B cell (primary cell): ENCODE measurements around the gene TPBGL. TPM values are rescaled to one million over a fixed set of nuclear protein-coding genes. Genes with fewer than 3 reads are reported as not detected.

ENCODE experiments used
- ATAC-seq: fragments of 200-7000 bp; cut with Tn5 transposase; one replicate; pipeline ENCODE4 v1.10.0; 2021; ENCODE audit warnings: low read depth, mild to moderate bottlenecking, moderate number of reproducible peaks, moderate library complexity
- CTCF ChIA-PET: fragments of 350-600 bp; sonication (Branson Sonifier 250); formaldehyde crosslinking; loops from one replicate; lab custom pipeline; 2021; ENCODE audit warnings: antibody characterized with exemption, inconsistent platforms; lab: Charles Lee
- POLR2A ChIA-PET: fragments of 350-600 bp; sonication (Branson Sonifier 250); formaldehyde crosslinking; loops from one replicate; lab custom pipeline; 2021; ENCODE audit warnings: antibody characterized with exemption; lab: Charles Lee
- DNase-seq: peaks from one replicate; pipeline ENCODE4 v3.0.0; 2013
- H2AFZ ChIP-seq: 2 replicates; pipeline ENCODE4 v1.6.1; 2012; ENCODE audit warnings: mild to moderate bottlenecking, low read depth, low read length; ENCODE audit not compliant: insufficient read depth, poor library complexity, severe bottlenecking
- H3K27ac ChIP-seq, 2 donors: 1 replicate in 1 of 2; 2 replicates in 1 of 2; pipeline ENCODE4 v1.5.1; 2012 to 2013; ENCODE audit warnings: low read length in 2 of 2, mild to moderate bottlenecking in 2 of 2, moderate library complexity in 1 of 2
- H3K27me3 ChIP-seq, 4 experiments: fragments of 200-600 bp in 1 of 4; sonication (generic) in 1 of 4; replicated peaks in 1 of 4; 1 replicate in 2 of 4; 2 replicates in 2 of 4; pipeline versions ENCODE4 v1.6.1 to v1.7.0; 2013 to 2016; ENCODE audit warnings: low read length in 3 of 4, mild to moderate bottlenecking in 2 of 4, mixed read lengths in 1 of 4, moderate library complexity in 1 of 4; ENCODE audit not compliant: insufficient read depth in 4 of 4, control insufficient read depth in 3 of 4; ENCODE audit errors: control extremely low read depth in 1 of 4
- H3K36me3 ChIP-seq, 2 experiments: replicated peaks in 1 of 2; 1 replicate in 1 of 2; 2 replicates in 1 of 2; pipeline versions ENCODE4 v1.6.1 to v1.7.1; 2013; ENCODE audit warnings: low read length in 1 of 2; ENCODE audit not compliant: insufficient read depth in 2 of 2, control insufficient read depth in 1 of 2; ENCODE audit errors: control extremely low read depth in 1 of 2, extremely low read depth in 1 of 2
- H3K4me1 ChIP-seq, 2 donors: fragments of 200-600 bp in 1 of 2; sonication (generic) in 1 of 2; 1 replicate in 1 of 2; 2 replicates in 1 of 2; pipeline versions ENCODE4 v1.5.1 to v1.6.1; 2013 to 2017; ENCODE audit warnings: low read length in 2 of 2; ENCODE audit not compliant: control insufficient read depth in 2 of 2, insufficient read depth in 2 of 2
- H3K4me2 ChIP-seq: replicated peaks from 2 replicates; pipeline ENCODE3; 2012; ENCODE audit warnings: mild to moderate bottlenecking, low read depth, low read length; ENCODE audit not compliant: poor library complexity, severe bottlenecking
- H3K4me3 ChIP-seq, 5 experiments: fragments of 200-600 bp in 1 of 5; sonication (generic) in 1 of 5; 1 replicate in 3 of 5; 2 replicates in 2 of 5; pipeline versions ENCODE4 v1.5.1 to v1.7.0; 2011 to 2016; ENCODE audit warnings: low read length in 4 of 5, mild to moderate bottlenecking in 4 of 5, low read depth in 2 of 5, control low read depth in 1 of 5, moderate library complexity in 1 of 5; ENCODE audit not compliant: insufficient read depth in 1 of 5; ENCODE audit errors: control extremely low read depth in 1 of 5, extremely low read depth in 1 of 5
- H3K79me2 ChIP-seq: fragments of 200-600 bp; sonication (generic); one replicate; pipeline ENCODE4 v1.6.0; 2016; ENCODE audit warnings: low read length; ENCODE audit not compliant: control insufficient read depth, insufficient read depth
- H3K9ac ChIP-seq: fragments of 200-600 bp; sonication (generic); 2 replicates; pipeline ENCODE4 v1.6.1; 2017; ENCODE audit warnings: mild to moderate bottlenecking, low read length, moderate library complexity
- H3K9me3 ChIP-seq, 3 donors: one replicate each; pipeline versions ENCODE4 v1.6.1 to v1.7.1; 2013; ENCODE audit warnings: low read length in 2 of 3; ENCODE audit not compliant: control insufficient read depth in 2 of 3, insufficient read depth in 1 of 3; ENCODE audit errors: control extremely low read depth in 1 of 3
- H4K20me1 ChIP-seq: 2 replicates; pipeline ENCODE4 v1.6.0; 2012; ENCODE audit warnings: mild to moderate bottlenecking, low read length; ENCODE audit not compliant: insufficient read depth, control insufficient read depth, poor library complexity, severe bottlenecking
- H3K27ac Mint-ChIP-seq: one replicate; pipeline ENCODE4 v1.8.0; 2021; ENCODE audit warnings: mixed read lengths
- H3K27me3 Mint-ChIP-seq: one replicate; pipeline ENCODE4 v1.8.0; 2021; ENCODE audit warnings: mixed read lengths
- H3K4me1 Mint-ChIP-seq: one replicate; pipeline ENCODE4 v1.8.0; 2021; ENCODE audit warnings: mixed read lengths
- H3K4me3 Mint-ChIP-seq: one replicate; pipeline ENCODE4 v1.8.0; 2021; ENCODE audit warnings: mixed read lengths
- H3K9me3 Mint-ChIP-seq: one replicate; pipeline ENCODE4 v1.8.0; 2022; ENCODE audit warnings: mixed read lengths; ENCODE audit not compliant: insufficient read depth
- EZH2 ChIP-seq: IDR thresholded peaks from 2 replicates; pipeline ENCODE4 v1.6.1; 2012; ENCODE audit warnings: borderline replicate concordance, low read depth, mild to moderate bottlenecking, moderate library complexity, low read length; ENCODE audit not compliant: insufficient read depth, poor library complexity, severe bottlenecking
- WGBS: methylation state at CpG from one replicate; pipeline ENCODE4 v1.1.5; 2013; ENCODE audit warnings: missing lambda C conversion rate; ENCODE audit not compliant: insufficient coverage; 5-methylcytosine and 5-hydroxymethylcytosine counted together
- intact Hi-C: fragments of 100-400 bp; cut with micrococcal nuclease; formaldehyde crosslinking; loops from one replicate; pipeline ENCODE4 v1.10.0; 2022
- polyA plus RNA-seq: library from polyadenylated mRNA; depleted of rRNA; stranded (reverse); fragments of >200 nt; gene quantifications from 2 replicates; pipeline ENCODE4 v1.2.3, GENCODE V29; 2012
- total RNA-seq, 2 donors: library from RNA; stranded (reverse); fragments of 120-200 nt in 1 of 2; gene quantifications; 1 replicate in 1 of 2; 2 replicates in 1 of 2; pipeline versions ENCODE4 v1.2.3 to v1.2.4, GENCODE V29; 2013 to 2022
- TF ChIP-seq, protein P1 (sequence below): fragments of 200-600 bp; IDR thresholded peaks from one replicate; pipeline ENCODE4 v1.8.0; 2022; ENCODE audit warnings: antibody characterized with exemption, mild to moderate bottlenecking

Gene TPBGL
- total and polyA plus RNA-seq, 2 donors (not counting 1 experiment from before 2014, with no cell fraction given) = not detected

DNA sequence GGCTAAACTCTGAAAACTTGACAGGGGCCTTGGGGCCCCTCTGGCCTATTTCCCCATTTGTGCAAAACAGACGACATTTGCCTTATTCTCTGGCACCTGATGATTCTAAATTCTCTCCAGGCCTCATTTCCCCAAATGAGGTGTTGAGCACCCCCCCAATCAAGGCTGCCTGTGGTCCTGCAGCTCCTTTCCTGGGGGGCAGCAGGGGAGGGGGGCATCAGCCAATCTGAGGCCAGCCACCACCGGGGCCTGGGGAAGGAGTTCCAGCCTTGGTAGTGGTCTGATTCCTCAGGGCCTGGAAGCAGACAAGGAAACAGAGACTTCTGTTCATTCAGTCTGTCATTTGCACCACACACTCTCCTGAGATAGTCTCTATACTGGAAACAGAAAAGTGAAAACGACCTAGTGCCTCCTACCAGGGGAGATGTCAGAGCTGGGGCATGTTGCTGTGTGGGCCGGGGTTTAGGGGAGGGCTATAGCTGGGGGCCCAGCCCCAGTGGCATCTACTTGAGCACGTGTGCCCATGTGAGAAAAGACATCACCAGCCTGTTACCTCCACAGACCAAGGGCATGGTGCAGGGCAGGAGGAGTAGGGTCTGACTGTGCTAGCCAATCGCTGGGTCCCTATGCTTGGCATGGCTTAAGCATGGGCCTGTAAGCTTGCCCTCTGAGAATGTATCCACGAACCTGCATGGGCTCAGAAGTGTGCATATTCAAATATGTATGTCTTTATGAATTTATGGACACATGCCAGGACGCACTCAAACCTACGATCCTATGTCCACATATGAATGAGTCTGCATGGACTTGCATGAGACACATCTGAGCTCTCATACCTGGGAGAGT lies 1.8 kb upstream of the TPBGL start:
- H3K9me3 ChIP-seq = no peaks in the 10 kb centered on the region
- H3K4me3 ChIP-seq = no peak overlapping the region
- H3K9me3 Mint-ChIP-seq = no peaks in the 10 kb centered on the region
- DNase-seq (no peak), ATAC-seq (no peak)
- H3K4me1 ChIP-seq = peaks cover 12 to 15% of the 10 kb centered on the region in 2 donors
- no peak overlapping the region for H2AFZ ChIP-seq
- H3K9ac ChIP-seq = no peak overlapping the region
- no peak overlapping the region for H3K27ac ChIP-seq
- no peaks in the 10 kb centered on the region for H4K20me1 ChIP-seq
- peaks cover 70% of the 10 kb centered on the region for H3K27me3 Mint-ChIP-seq
- H3K36me3 ChIP-seq = no peaks in the 10 kb centered on the region
- 83% methylated on average over 7 of the region's 9 CpGs for WGBS
- H3K4me3 Mint-ChIP-seq = peak overlapping the region; percentile 73
- ChIA-PET POLR2A (no interaction called here), CTCF (interaction anchor here (1.7 to 4.9 kb wide), 2 partner anchors 10 to 309 kb away, joined by 8 to 28 read pairs; no protein-coding TSS in a partner anchor)
- H3K79me2 ChIP-seq = no peaks in the 10 kb centered on the region
- peaks cover 0 to 62% (median 28%) of the 10 kb centered on the region in 4 experiments for H3K27me3 ChIP-seq
- H3K4me1 Mint-ChIP-seq = peaks cover 7% of the 10 kb centered on the region
- H3K27ac Mint-ChIP-seq = no peak overlapping the region
- H3K4me2 ChIP-seq = no peak overlapping the region
- intact Hi-C loops = no loop called here
- TF ChIP-seq, protein P1, sequence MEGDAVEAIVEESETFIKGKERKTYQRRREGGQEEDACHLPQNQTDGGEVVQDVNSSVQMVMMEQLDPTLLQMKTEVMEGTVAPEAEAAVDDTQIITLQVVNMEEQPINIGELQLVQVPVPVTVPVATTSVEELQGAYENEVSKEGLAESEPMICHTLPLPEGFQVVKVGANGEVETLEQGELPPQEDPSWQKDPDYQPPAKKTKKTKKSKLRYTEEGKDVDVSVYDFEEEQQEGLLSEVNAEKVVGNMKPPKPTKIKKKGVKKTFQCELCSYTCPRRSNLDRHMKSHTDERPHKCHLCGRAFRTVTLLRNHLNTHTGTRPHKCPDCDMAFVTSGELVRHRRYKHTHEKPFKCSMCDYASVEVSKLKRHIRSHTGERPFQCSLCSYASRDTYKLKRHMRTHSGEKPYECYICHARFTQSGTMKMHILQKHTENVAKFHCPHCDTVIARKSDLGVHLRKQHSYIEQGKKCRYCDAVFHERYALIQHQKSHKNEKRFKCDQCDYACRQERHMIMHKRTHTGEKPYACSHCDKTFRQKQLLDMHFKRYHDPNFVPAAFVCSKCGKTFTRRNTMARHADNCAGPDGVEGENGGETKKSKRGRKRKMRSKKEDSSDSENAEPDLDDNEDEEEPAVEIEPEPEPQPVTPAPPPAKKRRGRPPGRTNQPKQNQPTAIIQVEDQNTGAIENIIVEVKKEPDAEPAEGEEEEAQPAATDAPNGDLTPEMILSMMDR = no peak
- no peak for TF ChIP-seq EZH2
